C1 segment of cervical spinal cord (tissue), 14 donors: Measurements from ENCODE around the gene BNC2.

ENCODE experiments used
- DNase-seq, 14 donors: peaks; one replicate each; lab custom pipeline; 2025; lab: John Stamatoyannopoulos, UW

Gene BNC2

DNA sequence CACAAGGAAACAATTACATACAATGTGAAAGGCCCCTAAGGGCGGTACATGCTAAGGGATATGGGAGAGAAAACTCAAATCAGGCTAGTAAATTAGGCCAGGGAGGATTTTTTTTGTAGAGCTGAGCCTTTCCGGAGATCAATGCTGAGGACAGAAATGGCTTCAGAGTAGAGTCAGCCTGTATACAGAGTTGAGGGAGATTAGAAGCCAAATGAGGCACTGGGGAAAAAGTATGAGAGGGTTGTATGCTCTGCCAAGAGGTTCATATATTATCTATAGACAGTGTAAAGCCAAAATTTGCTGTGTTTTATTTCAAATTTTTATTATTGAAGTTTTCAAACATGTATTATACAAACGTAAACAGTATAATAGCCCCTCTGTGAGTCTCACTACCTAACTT, 103.1 kb downstream of the BNC2 start:
- no peak for DNase-seq

DNA sequence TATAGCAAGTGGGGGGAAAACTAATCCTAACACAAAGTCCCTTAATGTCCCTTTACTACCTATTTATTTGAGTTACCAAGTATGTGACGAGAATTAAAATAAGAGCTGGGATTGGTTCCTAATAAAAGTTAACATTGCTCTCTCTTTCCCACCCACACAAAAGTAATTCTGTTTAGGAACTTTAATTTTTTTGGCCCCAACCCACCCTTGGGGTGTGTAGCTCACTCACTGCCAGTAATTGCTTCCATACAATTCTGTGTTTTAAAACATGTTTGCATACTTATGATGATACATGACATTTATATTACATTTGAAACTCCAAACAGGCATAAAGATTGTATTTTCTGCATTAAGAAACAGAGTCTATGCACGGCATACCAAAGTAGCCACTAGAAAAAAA, 106.5 kb downstream of the BNC2 start:
- no peak for DNase-seq

DNA sequence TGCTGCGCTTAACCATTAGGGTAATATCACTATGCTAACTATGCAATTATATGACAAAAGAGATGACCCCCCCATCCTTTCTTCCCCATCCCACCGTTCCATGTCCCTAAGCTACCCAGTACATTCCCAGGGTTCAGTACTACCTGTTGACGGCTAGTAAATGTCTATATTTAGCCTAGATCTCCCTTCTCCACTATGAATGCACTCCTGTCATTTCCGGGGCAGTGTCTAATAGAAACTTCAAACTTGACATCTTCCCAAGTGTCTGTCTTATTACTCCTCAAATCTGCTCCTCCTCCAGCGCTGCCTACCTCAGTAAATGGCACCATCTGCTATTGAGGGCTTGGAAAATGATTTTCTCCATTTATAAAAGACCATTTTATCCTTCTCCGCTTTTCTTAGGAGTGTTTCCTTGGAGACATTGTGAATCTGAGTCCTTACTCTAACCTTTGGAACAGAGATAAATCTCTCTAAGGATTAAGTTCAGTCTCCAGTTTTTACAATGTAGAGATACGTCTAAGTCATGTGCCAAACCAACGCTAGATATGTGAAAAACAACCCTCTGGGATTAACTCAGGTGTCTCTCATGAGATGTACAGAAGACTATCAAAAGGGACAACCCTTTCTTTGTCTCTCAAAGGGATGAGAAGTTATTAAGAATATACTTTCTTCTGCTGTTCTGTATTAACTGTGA, 114.9 kb downstream of the BNC2 start:
- no peak for DNase-seq

- DNase-seq = no peak
These were observed 115.8 kb downstream of the BNC2 start for GRCh38 chr9:16754662-16755061.

GRCh38 chr9:16753256-16753655, 117.2 kb downstream of the BNC2 start:
- no peak for DNase-seq

DNA sequence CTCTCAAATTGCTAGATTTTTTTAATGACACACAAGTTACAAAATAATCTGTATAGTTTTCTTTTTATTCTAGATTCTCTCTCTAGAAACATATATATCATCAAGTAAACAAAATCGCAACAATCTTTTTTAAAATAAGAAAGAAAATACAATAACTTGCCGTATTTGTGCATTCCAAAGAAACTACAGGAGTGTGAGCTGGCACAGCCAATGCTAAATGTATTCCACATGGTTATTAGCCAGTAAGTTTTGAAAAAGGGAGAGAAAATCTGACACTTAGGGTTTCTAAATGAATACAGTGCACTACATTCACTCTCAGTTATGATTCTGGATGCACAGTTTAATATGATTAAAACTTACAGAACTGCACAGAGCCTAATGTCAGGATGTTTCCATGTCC, 117.9 kb downstream of the BNC2 start:
- no peak for DNase-seq

GRCh38 chr9:16750553-16750952, 119.9 kb downstream of the BNC2 start:
- DNase-seq = no peak

- DNase-seq = no peak
These were observed 125.1 kb downstream of the BNC2 start for GRCh38 chr9:16745359-16745758.

- DNase-seq = no peak
These were observed 126.1 kb downstream of the BNC2 start for GRCh38 chr9:16744394-16744793.

- no peak for DNase-seq
These were observed 127.1 kb downstream of the BNC2 start for GRCh38 chr9:16743375-16743774.

- DNase-seq = no peak
These were observed 135.5 kb downstream of the BNC2 start for GRCh38 chr9:16735001-16735400.

- DNase-seq = no peak
These were observed 137.9 kb downstream of the BNC2 start for GRCh38 chr9:16732546-16732945.

GRCh38 chr9:16730162-16730561, 140.3 kb downstream of the BNC2 start:
- no peak for DNase-seq

DNA sequence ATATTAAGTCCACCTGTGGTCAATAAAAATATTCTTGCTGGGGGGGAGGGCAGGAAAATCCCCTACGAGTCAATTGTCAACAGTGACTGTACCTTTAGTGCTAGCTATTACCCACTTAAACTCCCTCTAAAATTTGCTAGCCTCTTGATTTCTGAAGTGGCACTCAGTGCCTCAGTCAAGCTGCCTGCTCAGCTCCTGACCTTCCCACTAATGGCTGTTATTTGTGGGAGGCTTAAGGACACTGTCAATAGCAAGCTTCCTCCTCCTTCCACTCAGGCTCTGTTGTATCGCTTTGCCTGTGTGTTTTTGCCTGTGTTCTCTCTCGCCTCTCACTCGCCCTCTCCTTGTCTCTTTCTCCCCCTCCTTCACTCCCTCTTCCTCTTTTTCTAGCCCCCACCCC, 140.8 kb downstream of the BNC2 start:
- no peak for DNase-seq

DNA sequence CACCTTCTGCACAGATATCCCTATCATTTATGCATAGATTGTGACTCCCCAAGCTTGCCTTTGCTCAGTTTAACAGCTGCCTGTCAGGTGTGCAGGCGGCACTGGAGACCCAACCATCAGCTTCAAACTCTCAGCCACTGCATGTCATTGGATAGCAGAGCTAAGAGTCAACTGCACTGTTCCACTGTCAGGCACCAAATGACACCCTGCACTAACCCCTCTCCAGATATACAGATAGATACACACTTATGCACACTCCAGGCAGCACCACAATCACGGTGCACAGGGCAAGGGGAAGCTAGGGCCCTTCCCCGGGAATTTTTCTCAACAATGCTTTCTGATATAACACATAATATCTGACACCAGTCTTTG, 142.3 kb downstream of the BNC2 start:
- DNase-seq = no peak

DNA sequence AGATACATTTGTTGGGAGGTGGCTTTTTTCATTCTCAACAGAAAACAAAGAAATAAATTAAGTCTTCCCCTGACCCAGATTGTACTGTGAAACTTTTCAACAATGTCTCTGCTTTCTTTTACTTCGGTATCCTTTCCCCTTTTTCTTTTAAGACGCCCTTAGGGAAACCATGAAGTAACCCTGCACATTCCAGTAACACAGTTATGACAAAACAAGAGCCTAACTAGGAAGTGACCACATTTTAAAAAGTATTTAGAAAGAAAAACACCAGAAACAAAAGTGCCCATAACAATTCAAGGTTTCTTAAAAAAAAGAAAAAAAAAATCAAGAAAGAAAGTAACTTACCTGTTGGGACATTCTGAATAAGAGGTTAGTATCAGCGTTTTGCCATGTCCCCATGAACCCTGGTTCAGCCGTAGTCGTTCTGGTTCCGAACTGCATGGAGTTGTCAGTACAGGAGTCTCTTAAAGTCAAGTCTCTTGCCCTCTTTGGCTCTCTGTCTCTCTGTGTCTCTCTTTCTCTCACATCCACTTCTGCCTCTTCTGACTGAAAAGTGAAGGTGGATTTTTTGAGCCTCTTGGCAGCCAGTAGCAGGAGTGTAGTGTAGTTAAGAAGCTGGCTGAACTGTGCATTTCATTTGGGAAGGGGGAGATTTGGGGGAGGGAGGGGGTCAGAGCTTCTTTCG, 142.9 kb downstream of the BNC2 start:
- no peak for DNase-seq

DNA sequence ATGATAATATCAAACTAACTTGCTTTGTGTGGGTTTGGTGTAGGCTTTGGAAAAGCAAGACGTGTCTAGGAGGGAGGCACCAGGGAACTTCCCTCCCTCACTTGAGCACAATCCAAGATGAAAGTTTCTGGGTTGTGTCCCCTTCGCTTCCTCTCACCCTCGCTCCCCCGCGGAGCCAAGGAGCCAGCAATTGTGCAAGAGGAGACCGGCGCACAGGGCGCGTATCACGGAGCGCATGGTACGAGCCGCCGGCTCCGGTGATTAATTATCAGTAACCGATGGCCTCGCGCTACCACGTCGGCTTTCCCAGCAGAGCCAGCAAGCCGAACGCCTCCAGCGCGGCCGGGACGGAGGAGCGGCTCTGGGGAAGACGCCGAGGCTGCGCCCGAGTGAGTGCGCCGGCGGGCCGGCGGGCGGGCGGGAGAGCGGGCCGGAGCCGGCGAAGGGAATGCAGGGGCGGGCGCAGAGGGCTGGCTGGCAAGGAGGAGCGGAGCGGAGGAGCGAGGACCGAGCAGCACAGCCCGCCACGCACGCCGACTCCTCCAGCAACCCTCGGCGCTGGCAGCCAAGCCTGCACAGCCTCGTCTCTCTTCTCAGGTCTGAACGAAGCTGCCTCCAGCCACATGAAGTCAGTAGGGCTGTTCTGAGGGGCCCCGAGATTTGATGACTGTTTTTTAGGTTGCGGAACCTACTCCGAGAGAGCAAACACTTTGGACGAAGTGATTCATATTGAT, 143.6 kb downstream of the BNC2 start:
- DNase-seq = peak in 9 of 14 donors; percentile 20 to 60 (median 36)

- DNase-seq = no peak
These were observed 144.4 kb downstream of the BNC2 start for GRCh38 chr9:16726029-16726428.

DNA sequence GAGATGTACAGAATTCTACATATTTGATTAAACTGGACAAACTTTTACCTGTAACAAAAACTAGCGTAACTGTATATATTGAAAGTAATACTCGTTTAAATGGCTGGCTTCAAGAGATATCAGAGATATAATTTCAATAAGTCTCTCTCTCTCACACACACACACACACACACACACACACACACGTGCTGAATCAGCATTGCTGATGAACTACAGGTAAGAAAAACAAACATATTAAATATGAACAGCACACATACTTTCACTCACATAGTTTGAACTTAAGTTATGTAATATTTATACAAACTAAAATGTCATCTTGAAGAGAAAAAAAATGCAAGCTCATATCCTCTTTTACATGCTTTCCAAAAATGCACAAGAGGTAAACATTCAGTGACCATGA, 145.4 kb downstream of the BNC2 start:
- DNase-seq = no peak

- no peak for DNase-seq
These were observed 148.5 kb downstream of the BNC2 start for GRCh38 chr9:16721972-16722371.

DNA sequence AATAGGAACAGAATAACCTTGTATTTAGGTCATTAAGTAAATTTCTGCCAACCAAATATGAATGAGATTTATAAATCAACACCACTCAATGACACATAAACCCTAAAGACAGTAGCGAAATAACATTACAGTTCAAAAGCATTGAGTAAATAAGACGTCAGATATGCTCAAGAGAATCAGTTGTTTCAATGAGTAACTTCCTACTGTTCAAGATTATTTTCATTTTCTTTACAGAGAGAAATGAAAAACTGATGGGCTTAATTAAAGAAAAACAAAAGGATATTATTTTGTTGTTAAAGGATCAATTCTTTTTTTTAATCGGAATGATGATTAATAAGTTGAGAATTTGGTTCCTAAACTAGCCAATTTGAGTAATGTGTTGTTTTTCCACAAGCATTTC, 150.1 kb downstream of the BNC2 start:
- DNase-seq = no peak

DNA sequence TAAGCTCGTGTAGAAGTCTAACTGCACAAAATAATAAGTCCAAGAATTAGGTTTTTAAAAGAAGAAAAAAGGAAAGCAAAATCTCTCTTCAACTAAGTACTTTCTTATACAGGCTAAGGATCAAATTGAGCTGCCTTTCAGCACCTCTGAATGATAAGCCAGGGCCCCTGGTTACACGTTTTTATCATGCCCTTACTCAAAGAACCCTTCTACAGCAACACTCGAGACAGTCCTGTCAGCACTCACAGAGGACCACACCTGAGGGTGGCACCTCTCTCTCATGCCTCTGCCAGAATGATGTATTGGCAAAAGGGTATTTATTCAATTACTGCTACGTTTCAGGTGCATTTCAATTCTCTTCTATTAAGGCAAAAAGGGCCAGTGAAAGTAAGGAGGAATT, 150.5 kb downstream of the BNC2 start:
- no peak for DNase-seq

- no peak for DNase-seq
These were observed 151.5 kb downstream of the BNC2 start for GRCh38 chr9:16718952-16719351.
